GM18508 (cell line): ENCODE measurements around the gene OR4K13.

Source experiments
- ATAC-seq: cut with Tn5 transposase; IDR thresholded peaks from one replicate; pipeline ENCODE4 v1.9.1; 2021; ENCODE audit warnings: moderate number of reproducible peaks; ENCODE audit not compliant: insufficient read depth, unreplicated experiment

OR4K13 gene

GRCh38 chr14:20035938-20036337 lies at the start of gene OR4K13:
TSS of gene OR4K13 (minus strand) at chr14:20036038. CDS start at chr14:20034758, 1,280 bp downstream.
- no peak for ATAC-seq

- no peak for ATAC-seq
These were observed 23.9 kb upstream of the OR4K13 start, which contains the start of gene OR4L1 for GRCh38 chr14:20059745-20060144. TSS of gene OR4L1 (plus strand) at chr14:20060045. CDS start at chr14:20060045, 0 bp downstream.

- ATAC-seq: no peak
These were observed 12.4 kb upstream of the OR4K13 start for GRCh38 chr14:20048202-20048601.

DNA sequence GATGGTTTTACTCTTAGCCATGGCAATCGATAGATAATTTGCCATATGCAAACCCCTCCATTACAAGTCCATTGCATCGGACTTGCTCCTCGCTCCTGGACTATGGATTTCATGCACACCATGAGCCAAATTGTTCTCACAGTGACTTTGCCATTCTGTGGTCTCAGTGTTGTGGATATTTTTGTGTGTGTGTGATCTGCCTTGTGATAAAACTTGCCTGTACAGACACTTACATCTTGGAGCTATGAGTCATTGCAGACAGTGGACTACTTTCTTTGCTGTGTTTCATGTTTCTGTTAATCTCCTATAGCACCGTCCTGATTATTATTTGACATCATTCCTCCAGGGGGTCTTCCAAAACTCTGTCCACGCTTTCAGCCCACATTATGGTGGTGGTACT lies 8.4 kb upstream of the OR4K13 start:
- no peak for ATAC-seq

DNA sequence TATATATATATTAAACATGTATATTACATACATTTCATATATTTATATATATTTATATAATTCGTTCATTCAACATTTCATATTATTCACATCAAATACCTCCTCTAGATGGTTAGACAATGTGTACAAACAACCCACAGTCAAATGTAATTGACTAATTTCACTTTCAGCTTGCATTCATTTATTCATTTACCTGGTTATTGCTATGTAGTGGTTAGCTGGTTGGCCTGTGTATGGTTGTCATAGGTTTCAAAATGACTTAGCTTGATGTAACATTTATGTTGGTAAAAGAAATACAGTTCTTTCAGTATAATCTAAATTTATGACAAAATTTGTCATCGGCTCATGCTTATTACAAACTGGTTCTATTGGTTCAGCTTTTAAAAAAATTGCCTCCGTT lies 389 bp downstream of the OR4K13 start:
- ATAC-seq: peak; percentile 70

GRCh38 chr14:20031058-20031457 lies 4.8 kb downstream of the OR4K13 start:
- ATAC-seq: no peak

DNA sequence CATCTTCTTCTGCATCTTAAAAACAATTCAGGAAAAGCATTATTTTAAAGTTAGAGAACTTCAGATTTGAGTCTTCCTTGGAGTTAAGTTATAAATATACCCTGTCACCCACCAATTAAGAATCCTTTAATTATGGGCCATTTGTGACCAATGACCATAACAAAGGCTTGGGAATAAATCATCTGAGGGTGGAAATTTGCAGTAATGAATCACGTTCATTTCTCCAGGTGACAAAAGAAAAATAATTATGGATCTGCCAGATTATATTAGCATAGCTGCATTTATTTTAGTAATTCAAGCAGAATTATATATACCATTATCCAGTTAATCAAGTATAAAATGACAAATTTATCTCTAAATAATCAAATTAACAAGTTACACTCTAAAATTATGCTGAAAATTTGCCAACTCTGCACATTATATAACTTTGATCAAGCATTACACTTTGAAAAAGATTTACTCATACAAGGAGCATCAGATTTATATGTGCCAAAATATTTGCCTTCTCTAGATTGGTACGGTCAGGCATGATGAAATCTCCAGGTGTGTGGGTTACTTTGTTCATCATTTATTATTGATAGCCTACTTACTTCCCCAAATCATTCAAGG lies 16.5 kb downstream of the OR4K13 start, which contains the start of gene OR4K14:
Gene OR4K14, minus strand, starts transcription at position 51 of the 609 bp plus-strand sequence. CDS start 4,114 bp downstream, outside the sequence.
- no peak for ATAC-seq

DNA sequence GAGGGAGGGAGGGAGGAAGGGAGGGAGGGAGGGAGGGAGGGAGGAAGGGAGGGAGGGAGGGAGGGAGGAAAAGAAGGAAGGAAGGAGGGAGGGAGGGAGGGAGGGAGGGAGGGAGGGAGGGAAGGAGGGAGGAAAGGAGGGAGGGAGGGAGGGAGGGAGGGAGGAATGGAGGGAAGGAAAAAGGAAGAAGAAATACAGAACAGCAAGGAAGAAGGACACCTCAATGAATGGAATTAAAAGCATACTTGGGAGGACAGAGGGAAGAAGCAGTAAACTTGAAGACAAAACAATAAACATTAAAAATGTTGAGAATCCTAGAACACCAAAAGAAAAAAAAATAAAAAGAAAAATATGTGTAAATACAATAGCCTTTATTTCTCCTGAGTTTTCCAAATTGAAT lies 27.7 kb downstream of the OR4K13 start:
- no peak for ATAC-seq

DNA sequence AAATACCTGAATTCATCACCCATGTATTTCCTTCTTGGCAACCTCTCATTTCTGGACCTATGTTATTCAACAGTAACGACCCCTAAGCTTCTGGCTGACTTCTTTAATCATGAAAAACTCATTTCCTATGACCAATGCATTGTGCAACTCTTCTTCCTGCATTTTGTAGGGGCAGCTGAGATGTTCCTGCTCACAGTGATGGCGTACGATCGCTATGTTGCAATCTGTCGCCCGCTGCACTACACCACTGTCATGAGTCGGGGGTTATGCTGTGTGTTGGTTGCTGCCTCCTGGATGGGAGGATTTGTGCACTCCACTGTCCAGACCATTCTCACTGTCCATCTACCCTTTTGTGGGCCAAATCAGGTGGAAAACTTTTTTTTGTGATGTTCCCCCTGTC lies 33.5 kb downstream of the OR4K13 start:
- ATAC-seq: no peak

DNA sequence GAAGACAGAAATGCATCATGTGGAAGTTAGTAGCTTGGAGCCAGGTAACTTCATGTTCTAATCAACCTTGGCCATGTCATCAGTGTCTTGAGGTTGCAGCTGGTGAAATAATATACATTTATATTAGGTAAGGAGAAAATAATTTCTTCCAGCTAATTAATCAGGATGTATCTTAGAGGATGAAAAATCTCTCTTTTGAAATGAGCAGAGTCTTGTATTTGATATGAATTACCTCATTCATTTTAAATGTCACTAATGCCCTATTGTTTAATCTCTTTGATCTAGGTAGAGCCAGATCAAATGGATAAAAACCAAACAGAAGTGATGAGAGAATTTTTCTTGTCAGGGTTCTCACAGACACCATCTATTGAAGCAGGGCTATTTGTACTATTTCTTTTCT lies 34.0 kb downstream of the OR4K13 start, which contains the start of gene OR4Q2:
Gene OR4Q2, plus strand, starts transcription at position 301 of the 400 bp plus-strand sequence.
- no peak for ATAC-seq

- no peak for ATAC-seq
These were observed 42.4 kb downstream of the OR4K13 start for GRCh38 chr14:19993438-19993837.
